Measurements from ENCODE around the gene SYT13.

GRCh38 chr11:45273509-45273908 lies 12.6 kb downstream of the SYT13 start:
- TF ChIP-seq RAD21 (IDR thresholded peaks at IDR 0.05; ENCODE audit: low read depth): no peak
- TF ChIP-seq CEBPB (IDR thresholded peaks at IDR 0.05): no peak
- no peak for TF ChIP-seq REST (IDR thresholded peaks at IDR 0.05; ENCODE audit: low read depth)
- no peak for TF ChIP-seq CREB1 (IDR thresholded peaks at IDR 0.05; ENCODE audit: low read depth)

All from Ishikawa (cell line).